NCI-H1092 treated with DMSO at 0.1 percent for 48 hours (cell line): ENCODE measurements around the gene TRERF1.

Experiments used
- DNase-seq: peaks from one replicate; lab custom pipeline; 2025; lab: John Stamatoyannopoulos, UW

Gene TRERF1

DNA sequence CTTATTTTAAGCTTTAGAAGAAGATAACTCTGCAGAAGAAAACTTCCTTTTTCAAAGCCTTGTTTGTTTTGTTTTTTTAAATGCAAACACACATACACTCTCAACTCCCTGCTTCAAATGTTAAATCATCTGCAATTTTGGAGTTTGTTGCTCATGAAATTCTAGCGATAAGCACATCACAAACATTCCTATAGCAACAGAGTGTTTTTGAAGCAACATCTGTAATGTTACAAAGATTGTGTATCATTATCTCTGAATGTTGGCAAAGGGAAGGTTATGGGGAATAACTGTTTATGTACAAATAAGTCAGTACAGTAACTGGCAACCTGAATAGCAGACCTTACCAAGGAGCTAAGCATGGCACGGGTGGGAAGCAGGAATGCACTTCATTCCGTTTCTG, 149.3 kb downstream of the TRERF1 start:
- DNase-seq, result no peak

DNA sequence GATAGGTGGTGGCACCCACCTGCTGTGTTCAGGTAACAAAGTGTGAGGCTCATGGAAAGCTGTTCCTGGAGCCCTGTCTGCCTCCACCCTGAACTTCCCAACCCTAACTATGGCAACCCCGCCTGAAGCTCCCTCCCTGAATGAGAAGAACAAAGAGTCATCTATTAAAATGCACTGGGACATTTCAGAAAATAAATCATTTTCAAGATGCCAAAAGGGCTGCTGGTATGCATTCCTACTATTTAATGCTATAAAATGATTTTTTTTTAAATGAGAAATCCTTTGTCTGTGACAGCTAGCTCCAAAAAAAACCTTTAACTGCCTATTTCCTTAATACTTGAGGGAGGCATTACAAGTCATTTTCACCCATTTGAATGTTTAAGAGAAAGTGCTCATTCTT, 149.7 kb downstream of the TRERF1 start:
- no peak for DNase-seq

- no peak for DNase-seq
Measured at GRCh38 chr6:42300701-42301100, 151.0 kb downstream of the TRERF1 start.

- no peak for DNase-seq
Measured at GRCh38 chr6:42300185-42300584, 151.5 kb downstream of the TRERF1 start.

GRCh38 chr6:42297661-42298060, 154.1 kb downstream of the TRERF1 start:
- no peak for DNase-seq

GRCh38 chr6:42296614-42297013, 155.1 kb downstream of the TRERF1 start:
- no peak for DNase-seq

- no peak for DNase-seq
Measured at GRCh38 chr6:42295677-42296076, 156.0 kb downstream of the TRERF1 start.

- no peak for DNase-seq
Measured at GRCh38 chr6:42295181-42295580, 156.5 kb downstream of the TRERF1 start.

- no peak for DNase-seq
Measured at GRCh38 chr6:42294759-42295158, 157.0 kb downstream of the TRERF1 start.

DNA sequence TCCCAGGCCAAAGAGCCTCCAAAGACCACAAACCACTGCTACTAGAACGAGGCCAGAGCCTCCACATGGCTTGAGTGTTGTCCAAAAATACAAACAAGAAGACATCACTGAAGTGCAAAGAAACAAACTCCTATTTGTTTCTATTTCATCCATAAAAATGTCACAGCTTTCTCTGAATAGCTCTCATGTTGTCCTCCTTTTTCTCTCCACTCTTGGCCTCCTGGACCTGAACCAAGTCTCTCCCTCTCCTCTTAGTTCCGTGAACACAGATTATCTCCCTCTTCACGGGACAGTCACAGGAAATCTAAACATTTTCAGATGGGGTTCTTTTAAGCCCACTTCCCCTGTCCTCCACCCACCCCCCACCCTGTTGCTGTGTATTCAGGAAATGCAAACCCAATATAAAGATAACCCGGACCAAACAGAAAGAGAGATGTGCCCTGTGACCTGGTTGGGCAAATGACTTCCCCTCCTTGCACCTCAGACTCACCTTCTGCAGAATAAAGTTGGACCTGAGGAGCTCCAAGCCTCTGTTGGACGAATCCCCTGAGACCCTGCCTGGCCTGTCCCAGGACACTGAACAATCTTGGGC, 158.2 kb downstream of the TRERF1 start:
- DNase-seq, result no peak

GRCh38 chr6:42292004-42292740, 159.6 kb downstream of the TRERF1 start:
- no peak for DNase-seq

DNA sequence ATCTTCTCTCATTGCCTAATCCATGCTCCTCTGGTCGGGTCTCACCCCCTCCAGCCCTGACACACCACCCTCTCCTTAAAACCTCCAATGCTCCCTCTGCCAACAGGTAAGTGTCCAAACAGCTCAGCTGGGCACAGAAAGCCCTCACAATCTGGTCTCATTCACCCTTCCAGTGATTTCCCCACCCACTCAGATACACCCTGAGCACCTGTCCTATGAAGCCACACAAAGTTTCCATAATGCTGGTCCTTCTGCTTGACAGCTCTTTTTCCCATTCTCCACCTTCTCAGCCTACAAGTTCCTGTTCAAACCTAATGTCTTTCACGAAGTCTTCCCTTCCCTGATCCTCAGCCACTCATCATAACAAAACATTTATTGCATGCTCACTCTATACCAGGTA, 164.0 kb downstream of the TRERF1 start:
- DNase-seq, result no peak

GRCh38 chr6:42281570-42281969, 170.2 kb downstream of the TRERF1 start:
- DNase-seq, result no peak

DNA sequence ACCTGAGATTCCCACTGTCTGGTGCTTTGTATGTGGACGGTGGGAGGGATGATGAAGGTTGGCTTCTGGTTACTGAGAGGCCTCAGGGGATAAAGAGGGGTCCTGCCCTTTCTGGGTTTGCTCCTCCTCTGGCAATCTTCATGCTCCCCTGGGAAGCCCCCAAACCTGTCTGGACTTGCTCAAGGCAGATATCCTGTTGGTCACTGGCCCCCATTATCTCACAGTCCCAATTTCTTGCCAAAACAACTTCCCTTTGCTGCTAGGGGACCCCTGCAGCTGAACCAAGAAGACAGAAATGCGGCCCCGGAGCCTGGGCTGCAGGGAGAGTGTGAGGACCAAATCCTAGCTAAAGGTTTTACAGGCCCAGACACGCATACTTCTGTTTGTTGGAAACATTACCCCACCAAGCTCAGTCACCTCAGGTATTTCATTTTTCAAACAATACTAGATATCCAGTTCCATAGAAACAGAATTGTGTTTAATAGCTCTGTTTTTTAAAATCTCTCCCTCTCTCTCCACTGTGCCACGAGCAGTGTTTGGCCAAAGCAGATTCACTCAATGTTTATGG, 170.7 kb downstream of the TRERF1 start:
- DNase-seq, result no peak

- DNase-seq, result no peak
Measured at GRCh38 chr6:42279966-42280629, 171.6 kb downstream of the TRERF1 start.

GRCh38 chr6:42279144-42279781, 172.5 kb downstream of the TRERF1 start:
- DNase-seq, result no peak

GRCh38 chr6:42278131-42278853, 173.4 kb downstream of the TRERF1 start:
- DNase-seq, result no peak

GRCh38 chr6:42276034-42276890, 175.5 kb downstream of the TRERF1 start:
- no peak for DNase-seq

DNA sequence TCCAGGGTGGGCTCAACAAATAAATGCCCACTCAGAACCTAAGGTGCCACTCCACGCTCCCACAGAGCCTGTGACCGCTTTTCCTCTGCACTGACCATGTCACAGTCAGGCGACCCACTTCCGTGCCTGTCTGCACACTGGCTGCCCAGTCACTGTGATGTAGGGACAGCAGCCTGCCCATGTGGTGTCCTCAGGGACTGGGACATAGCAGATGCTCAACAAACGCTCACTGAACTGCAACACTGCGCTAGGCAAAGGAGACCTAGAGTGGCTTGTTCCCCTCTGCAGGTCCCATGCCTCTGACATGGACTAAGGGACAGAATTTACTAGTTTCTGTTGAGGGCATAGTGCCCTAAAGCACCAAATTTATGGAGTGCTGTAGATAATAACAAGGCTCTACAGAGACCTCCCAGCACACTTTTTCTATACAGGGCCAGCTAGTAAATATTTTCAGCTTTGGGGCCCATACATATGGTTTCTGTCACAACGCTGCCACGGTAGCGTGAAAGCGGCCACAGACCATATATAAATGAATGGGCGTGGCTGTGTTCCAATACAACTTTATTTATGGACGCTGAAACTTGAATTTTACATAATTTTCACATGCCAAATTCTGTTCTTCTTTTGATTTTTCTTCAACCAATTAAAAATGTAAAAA, 176.2 kb downstream of the TRERF1 start:
- DNase-seq, result no peak

DNA sequence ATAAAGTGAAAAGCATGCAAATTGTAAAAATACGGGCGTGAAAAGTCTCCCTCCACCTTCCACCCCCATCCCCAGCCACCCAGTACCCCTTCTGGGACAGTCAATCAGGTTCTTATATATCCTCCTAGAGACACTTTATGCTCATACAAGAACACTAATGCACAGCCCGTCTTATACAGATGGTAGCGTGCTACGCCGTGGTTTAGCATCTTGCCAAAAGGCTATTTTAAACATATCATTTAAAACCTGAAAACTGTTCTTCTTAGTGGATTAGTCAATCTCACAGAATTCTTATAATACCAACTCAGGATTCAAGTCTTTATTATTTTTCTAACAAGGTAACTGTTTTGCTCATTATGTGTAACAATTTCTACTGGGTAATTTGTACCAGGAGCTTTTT, 176.8 kb downstream of the TRERF1 start:
- DNase-seq, result no peak
